ENCODE results near the gene CRHR1.

The CRHR1 gene

GRCh38 chr17:45759761-45760160, 24.4 kb upstream of the CRHR1 start:
- no peak for DNase-seq

- no peak for DNase-seq
Measured at GRCh38 chr17:45761957-45762565, 22.1 kb upstream of the CRHR1 start.

- DNase-seq = no peak
Measured at GRCh38 chr17:45763182-45763581, 20.9 kb upstream of the CRHR1 start.

GRCh38 chr17:45764479-45764878, 19.6 kb upstream of the CRHR1 start:
- DNase-seq = no peak

- DNase-seq = no peak
Measured at GRCh38 chr17:45768000-45768399, 16.1 kb upstream of the CRHR1 start.

- DNase-seq = no peak
Measured at GRCh38 chr17:45770632-45771270, 13.4 kb upstream of the CRHR1 start.

- DNase-seq = no peak
Measured at GRCh38 chr17:45771271-45771959, 12.7 kb upstream of the CRHR1 start.

- DNase-seq = no peak
Measured at GRCh38 chr17:45775148-45775547, 9.0 kb upstream of the CRHR1 start.

- DNase-seq = no peak
Measured at GRCh38 chr17:45775576-45776011, 8.5 kb upstream of the CRHR1 start.

GRCh38 chr17:45776896-45777295, 7.2 kb upstream of the CRHR1 start:
- no peak for DNase-seq

- DNase-seq = no peak
Measured at GRCh38 chr17:45777388-45777787, 6.7 kb upstream of the CRHR1 start.

GRCh38 chr17:45780921-45781320, 3.2 kb upstream of the CRHR1 start:
- DNase-seq = no peak

- DNase-seq = no peak
Measured at GRCh38 chr17:45782889-45783592, 1.1 kb upstream of the CRHR1 start.

- DNase-seq = no peak
Measured at GRCh38 chr17:45783593-45784292, 377 bp upstream of the CRHR1 start.

GRCh38 chr17:45784741-45785479, 790 bp downstream of the CRHR1 start:
- no peak for DNase-seq

GRCh38 chr17:45785480-45786193, 1.5 kb downstream of the CRHR1 start:
- no peak for DNase-seq

- no peak for DNase-seq
Measured at GRCh38 chr17:45786349-45786748, 2.2 kb downstream of the CRHR1 start.

- no peak for DNase-seq
Measured at GRCh38 chr17:45787044-45787443, 2.9 kb downstream of the CRHR1 start.

- no peak for DNase-seq
Measured at GRCh38 chr17:45787656-45788055, 3.5 kb downstream of the CRHR1 start.

- no peak for DNase-seq
Measured at GRCh38 chr17:45788057-45788456, 3.9 kb downstream of the CRHR1 start.

GRCh38 chr17:45789874-45790273, 5.8 kb downstream of the CRHR1 start:
- no peak for DNase-seq

All from CD4-positive, alpha-beta T cell treated with Interferon gamma for 1 hour (primary cell).